IMR-90 (cell line): ENCODE measurements around the gene GSG1. TPM values are rescaled to one million over a fixed set of nuclear protein-coding genes. Genes with fewer than 3 reads are reported as not detected.

Experiments
- ATAC-seq: fragments of 200-7000 bp; cut with Tn5 transposase; 2 replicates; pipeline ENCODE4 v1.9.1; 2020; ENCODE audit warnings: low read depth, mild to moderate bottlenecking, moderate library complexity
- BruUV-seq: library from RNA; stranded (reverse); fragments of 400-500 nt; replicated peaks from 2 replicates; lab custom pipeline; 2021; lab: Mats Ljungman, UMichigan
- CTCF ChIA-PET: fragments of 300-600 bp; formaldehyde crosslinking; extraction: SDS; loops from one replicate; lab custom pipeline; 2021; ENCODE audit warnings: antibody characterized with exemption; lab: Yijun Ruan, JAX
- POLR2A ChIA-PET: fragments of 300-600 bp; sonication (Branson Sonifier 250); formaldehyde crosslinking; loops from one replicate; lab custom pipeline; 2022; ENCODE audit warnings: antibody characterized with exemption; ENCODE audit not compliant: unreplicated experiment; lab: Charles Lee
- DNase-seq: peaks from one replicate; pipeline ENCODE4 v3.0.0; 2013
- H2AFZ ChIP-seq: replicated peaks from 2 replicates; pipeline ENCODE3; 2013; ENCODE audit warnings: low read length, mild to moderate bottlenecking; ENCODE audit not compliant: poor library complexity
- H2AK5ac ChIP-seq: 2 replicates; pipeline ENCODE4 v1.6.1; 2013; ENCODE audit warnings: low read depth, low read length, inconsistent platforms
- H2AK9ac ChIP-seq: replicated peaks from 2 replicates; pipeline ENCODE3; 2013; ENCODE audit warnings: mild to moderate bottlenecking, low read depth, low read length, moderate library complexity; ENCODE audit not compliant: poor library complexity
- H2BK120ac ChIP-seq: 2 replicates; pipeline ENCODE4 v1.6.1; 2013; ENCODE audit warnings: low read depth, low read length, inconsistent platforms
- H2BK15ac ChIP-seq: 3 replicates; pipeline ENCODE4 v1.6.1; 2013; ENCODE audit warnings: low read depth, low read length, inconsistent platforms
- H2BK20ac ChIP-seq: 2 replicates; pipeline ENCODE4 v1.6.1; 2013; ENCODE audit warnings: low read depth, mild to moderate bottlenecking, inconsistent platforms, low read length, moderate library complexity
- H2BK5ac ChIP-seq: 2 replicates; pipeline ENCODE4 v1.6.1; 2013; ENCODE audit warnings: mild to moderate bottlenecking, low read depth, low read length, inconsistent platforms; ENCODE audit not compliant: poor library complexity, severe bottlenecking
- H3K14ac ChIP-seq: replicated peaks from 2 replicates; pipeline ENCODE4 v1.6.1; 2013; ENCODE audit warnings: low read depth, low read length, inconsistent platforms
- H3K18ac ChIP-seq: 2 replicates; pipeline ENCODE4 v1.6.1; 2013; ENCODE audit warnings: low read depth, low read length, control low read depth
- H3K23ac ChIP-seq: 2 replicates; pipeline ENCODE4 v1.6.1; 2013; ENCODE audit warnings: low read depth, low read length, inconsistent platforms
- H3K27ac ChIP-seq: 2 replicates; pipeline ENCODE4 v1.5.1; 2013; ENCODE audit warnings: mild to moderate bottlenecking, control low read depth, low read length; ENCODE audit not compliant: insufficient read depth
- H3K27me3 ChIP-seq: 2 replicates; pipeline ENCODE4 v1.6.1; 2013; ENCODE audit warnings: low read length; ENCODE audit not compliant: control insufficient read depth, insufficient read depth
- H3K36me3 ChIP-seq: 2 replicates; pipeline ENCODE4 v1.6.1; 2013; ENCODE audit warnings: low read length, mixed read lengths; ENCODE audit not compliant: control insufficient read depth, insufficient read depth
- H3K4ac ChIP-seq: 2 replicates; pipeline ENCODE4 v1.6.1; 2013; ENCODE audit warnings: low read depth, low read length, inconsistent platforms
- H3K4me1 ChIP-seq: 2 replicates; pipeline ENCODE4 v1.6.1; 2013; ENCODE audit warnings: low read length, mixed read lengths; ENCODE audit not compliant: control insufficient read depth, insufficient read depth
- H3K4me2 ChIP-seq: 2 replicates; pipeline ENCODE4 v1.6.1; 2013; ENCODE audit warnings: low read depth, mild to moderate bottlenecking, control low read depth, low read length, moderate library complexity
- H3K4me3 ChIP-seq: 2 replicates; pipeline ENCODE4 v1.5.1; 2013; ENCODE audit warnings: low read depth, mild to moderate bottlenecking, control low read depth, low read length, moderate library complexity; ENCODE audit not compliant: insufficient read depth
- H3K56ac ChIP-seq: 2 replicates; pipeline ENCODE4 v1.6.1; 2013; ENCODE audit warnings: low read length, inconsistent platforms; ENCODE audit not compliant: insufficient read depth; ENCODE audit errors: extremely low read depth
- H3K79me1 ChIP-seq, 2 experiments: 2 replicates each; pipeline ENCODE4 v1.6.1; 2013; ENCODE audit warnings: low read length in 2 of 2, inconsistent platforms in 1 of 2, low read depth in 1 of 2
- H3K9ac ChIP-seq: 2 replicates; pipeline ENCODE4 v1.6.1; 2013; ENCODE audit warnings: low read depth, low read length, control low read depth
- H3K9me1 ChIP-seq: 2 replicates; pipeline ENCODE4 v1.6.1; 2013; ENCODE audit warnings: low read length, inconsistent platforms; ENCODE audit not compliant: insufficient read depth
- H3K9me3 ChIP-seq: 2 replicates; pipeline ENCODE4 v1.6.1; 2013; ENCODE audit warnings: low read length; ENCODE audit not compliant: control insufficient read depth, insufficient read depth
- H4K20me1 ChIP-seq: 2 replicates; pipeline ENCODE4 v1.6.1; 2013; ENCODE audit warnings: low read length, inconsistent platforms; ENCODE audit not compliant: insufficient read depth
- H4K5ac ChIP-seq: 2 replicates; pipeline ENCODE4 v1.6.1; 2013; ENCODE audit warnings: mild to moderate bottlenecking, low read depth, low read length, control low read depth
- H4K8ac ChIP-seq, 2 experiments: 2 replicates each; pipeline ENCODE4 v1.6.1; 2013; ENCODE audit warnings: low read depth in 2 of 2, low read length in 2 of 2, control low read depth in 1 of 2, inconsistent platforms in 1 of 2
- H4K91ac ChIP-seq: 2 replicates; pipeline ENCODE4 v1.6.1; 2013; ENCODE audit warnings: low read depth, low read length, inconsistent platforms; ENCODE audit not compliant: insufficient read depth
- CEBPB ChIP-seq: IDR thresholded peaks from 2 replicates; pipeline ENCODE4 v1.6.1; 2012; ENCODE audit warnings: low read depth, low read length, improper control_type of control experiment
- CHD1 ChIP-seq: IDR thresholded peaks from 2 replicates; pipeline ENCODE4 v1.6.1; 2012; ENCODE audit warnings: low read depth, low read length, improper control_type of control experiment
- MAZ ChIP-seq: IDR thresholded peaks from 2 replicates; pipeline ENCODE4 v1.6.1; 2012; ENCODE audit warnings: low read depth, mild to moderate bottlenecking, low read length, improper control_type of control experiment, moderate library complexity, borderline replicate concordance
- MXI1 ChIP-seq: IDR thresholded peaks from 2 replicates; pipeline ENCODE4 v1.6.1; 2012; ENCODE audit warnings: low read depth, mild to moderate bottlenecking, low read length, moderate library complexity, borderline replicate concordance
- NFE2L2 ChIP-seq: fragments of 150-350 bp; IDR thresholded peaks from 2 replicates; pipeline ENCODE4 v1.6.1; 2016; ENCODE audit warnings: low read depth, mild to moderate bottlenecking, low read length
- WGBS, 2 experiments: methylation state at CpG; one replicate each; pipeline versions ENCODE4 v1.1.5 to v1.1.7; 2013; ENCODE audit warnings: missing lambda C conversion rate in 2 of 2; ENCODE audit not compliant: insufficient read length in 1 of 2; ENCODE audit errors: extremely low coverage in 2 of 2; 5-methylcytosine and 5-hydroxymethylcytosine counted together
- dilution Hi-C: fragments of 300-500 bp; cut with HindIII; formaldehyde crosslinking; loops from one replicate; pipeline ENCODE4 v1.14.3; 2018; ENCODE audit warnings: low sequenced_read_pairs; ENCODE audit not compliant: unreplicated experiment
- in situ Hi-C: fragments of 300-500 bp; cut with MboI; formaldehyde crosslinking; loops from 3 replicates; pipeline ENCODE4 v1.14.3; 2019; ENCODE audit warnings: low sequenced_read_pairs, inconsistent platforms, mixed read lengths
- intact Hi-C: fragments of 100-400 bp; cut with micrococcal nuclease; formaldehyde crosslinking; loops from 2 replicates; pipeline ENCODE4 v1.10.0; 2022
- polyA plus RNA-seq, 3 experiments: library from polyadenylated mRNA; depleted of rRNA; stranded (reverse); fragments of >200 nt; gene quantifications; 2 replicates each; pipeline ENCODE4 v1.2.3, GENCODE V29; 2012; ENCODE audit warnings: low replicate concordance in 1 of 3
- total RNA-seq: library from RNA; depleted of rRNA; stranded (reverse); fragments of >200 nt; gene quantifications from 2 replicates; pipeline ENCODE4 v1.2.3, GENCODE V29; 2012

GSG1 gene
- total and polyA plus RNA-seq, 2 of the 4 experiments (the other 2 are of a cell fraction), result 1.8 to 2.9 TPM

GRCh38 chr12:13152281-13152680 is 48.8 kb upstream of the GSG1 start:
- Histone ChIP-seq H2AK9ac (no peak overlapping the region), H2AK5ac (no peak overlapping the region), H3K4me3 (no peak overlapping the region), H3K14ac (no peak overlapping the region), H3K27ac (no peak overlapping the region), H2BK120ac (no peak overlapping the region), H3K4me2 (no peak overlapping the region), H3K27me3 (no peaks in the 10 kb centered on the region), H3K4me1 (peaks cover 9% of the 10 kb centered on the region), H2AFZ (no peak overlapping the region), H3K9me1 (no peaks in the 10 kb centered on the region), H4K91ac (no peak overlapping the region), H3K56ac (no peak overlapping the region), H2BK5ac (no peak overlapping the region), H3K23ac (no peak overlapping the region; the same call in 1 of the 2 replicates), H3K36me3 (no peaks in the 10 kb centered on the region), H3K9ac (no peak overlapping the region), H3K9me3 (no peaks in the 10 kb centered on the region), H3K79me1 (no peaks in the 10 kb centered on the region), H3K18ac (no peak overlapping the region), H2BK15ac (no peak overlapping the region), H3K4ac (no peak overlapping the region; the same call in 1 of the 2 replicates), H4K8ac (no peak overlapping the region), H4K20me1 (no peaks in the 10 kb centered on the region), H2BK20ac (no peak overlapping the region), H4K5ac (no peak overlapping the region)
- dilution Hi-C loops (no loop called here), in situ Hi-C loops (no loop called here), intact Hi-C loops (no loop called here)
- POLR2A ChIA-PET, result no interaction called here
- DNase-seq, result no peak
- TF ChIP-seq MXI1 (no peak), CEBPB (no peak), CHD1 (no peak), NFE2L2 (no peak), MAZ (no peak)
- CTCF ChIA-PET, result interaction anchor here (1.7 kb wide), 1 partner anchor 27 kb away, joined by 4 read pairs; no protein-coding TSS in a partner anchor
- no peak for ATAC-seq
- BruUV-seq, result no TSS peak
- no CpG with 5 or more reads among the region's 1 CpG for WGBS, 2 experiments
